ENCODE measurements around the gene HCFC1. TPM values are rescaled to one million over a fixed set of nuclear protein-coding genes. Genes with fewer than 3 reads are reported as not detected.

HCFC1 gene
- total RNA-seq, 2 donors from 2014 or later: 36.6 to 80.5 TPM

DNA sequence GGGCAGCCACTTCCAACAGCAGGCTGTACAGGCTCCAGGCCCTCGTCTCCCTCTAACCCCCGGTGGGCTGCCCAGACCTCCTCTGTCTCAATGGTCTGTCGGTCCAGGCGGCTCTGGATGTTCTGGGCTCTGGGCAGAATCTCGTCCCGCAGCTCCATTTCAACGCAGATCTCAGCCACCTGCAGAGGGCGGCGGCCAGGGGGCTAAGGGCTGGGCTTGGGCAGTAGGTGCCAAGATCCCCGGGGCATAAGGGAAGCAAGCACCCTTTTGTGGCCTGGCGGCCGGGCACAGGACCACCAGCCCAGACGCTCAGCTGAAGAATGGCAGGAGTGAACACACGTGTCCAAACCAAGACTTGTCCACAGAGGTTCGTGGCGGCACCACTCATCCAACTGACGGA is 57.9 kb downstream of the HCFC1 start:
- TF ChIP-seq, protein P1, sequence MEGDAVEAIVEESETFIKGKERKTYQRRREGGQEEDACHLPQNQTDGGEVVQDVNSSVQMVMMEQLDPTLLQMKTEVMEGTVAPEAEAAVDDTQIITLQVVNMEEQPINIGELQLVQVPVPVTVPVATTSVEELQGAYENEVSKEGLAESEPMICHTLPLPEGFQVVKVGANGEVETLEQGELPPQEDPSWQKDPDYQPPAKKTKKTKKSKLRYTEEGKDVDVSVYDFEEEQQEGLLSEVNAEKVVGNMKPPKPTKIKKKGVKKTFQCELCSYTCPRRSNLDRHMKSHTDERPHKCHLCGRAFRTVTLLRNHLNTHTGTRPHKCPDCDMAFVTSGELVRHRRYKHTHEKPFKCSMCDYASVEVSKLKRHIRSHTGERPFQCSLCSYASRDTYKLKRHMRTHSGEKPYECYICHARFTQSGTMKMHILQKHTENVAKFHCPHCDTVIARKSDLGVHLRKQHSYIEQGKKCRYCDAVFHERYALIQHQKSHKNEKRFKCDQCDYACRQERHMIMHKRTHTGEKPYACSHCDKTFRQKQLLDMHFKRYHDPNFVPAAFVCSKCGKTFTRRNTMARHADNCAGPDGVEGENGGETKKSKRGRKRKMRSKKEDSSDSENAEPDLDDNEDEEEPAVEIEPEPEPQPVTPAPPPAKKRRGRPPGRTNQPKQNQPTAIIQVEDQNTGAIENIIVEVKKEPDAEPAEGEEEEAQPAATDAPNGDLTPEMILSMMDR (IDR thresholded peaks at IDR 0.05): no peak
- intact Hi-C loops (cut with DNase I): no loop called here
- Histone ChIP-seq H3K9ac (ENCODE audit: low read depth in 2 of 2, low read length in 2 of 2) (no peak overlapping the region), H3K36me3 (no peaks in the 10 kb centered on the region), H3K27ac (no peak overlapping the region), H3K27me3 (no peaks in the 10 kb centered on the region), H3K4me3 (no peak overlapping the region), H3K4me1 (no peaks in the 10 kb centered on the region), H3K9me3 (no peaks in the 10 kb centered on the region)
- DNase-seq: no peak

DNA sequence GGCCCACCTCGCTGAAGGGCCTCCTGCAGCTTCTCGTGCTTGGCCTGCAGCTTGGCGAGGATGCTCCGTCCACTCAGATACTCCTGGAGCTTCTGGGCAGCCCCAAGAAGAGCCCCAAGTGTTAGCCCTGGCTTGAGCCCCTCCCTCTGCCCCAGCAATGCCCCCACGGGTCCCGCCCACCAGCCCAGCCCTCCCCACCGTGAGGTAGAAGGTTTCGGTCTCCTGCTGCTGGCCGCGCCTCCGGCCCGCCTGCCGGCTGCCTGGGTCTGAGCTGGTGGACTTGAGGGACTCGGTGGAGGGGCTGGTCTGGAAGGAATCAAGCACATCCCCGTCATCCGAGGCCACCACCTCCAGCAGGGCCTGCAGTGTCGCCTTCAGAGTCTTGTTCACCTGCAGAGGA is 58.4 kb downstream of the HCFC1 start:
- Histone ChIP-seq H3K9me3 (no peaks in the 10 kb centered on the region), H3K9ac (ENCODE audit: low read depth in 2 of 2, low read length in 2 of 2) (no peak overlapping the region), H3K4me3 (no peak overlapping the region), H3K36me3 (no peaks in the 10 kb centered on the region), H3K4me1 (no peaks in the 10 kb centered on the region), H3K27me3 (no peaks in the 10 kb centered on the region), H3K27ac (no peak overlapping the region)
- no peak for DNase-seq
- TF ChIP-seq, protein P1 (IDR thresholded peaks at IDR 0.05): no peak
- intact Hi-C loops (cut with DNase I): no loop called here

DNA sequence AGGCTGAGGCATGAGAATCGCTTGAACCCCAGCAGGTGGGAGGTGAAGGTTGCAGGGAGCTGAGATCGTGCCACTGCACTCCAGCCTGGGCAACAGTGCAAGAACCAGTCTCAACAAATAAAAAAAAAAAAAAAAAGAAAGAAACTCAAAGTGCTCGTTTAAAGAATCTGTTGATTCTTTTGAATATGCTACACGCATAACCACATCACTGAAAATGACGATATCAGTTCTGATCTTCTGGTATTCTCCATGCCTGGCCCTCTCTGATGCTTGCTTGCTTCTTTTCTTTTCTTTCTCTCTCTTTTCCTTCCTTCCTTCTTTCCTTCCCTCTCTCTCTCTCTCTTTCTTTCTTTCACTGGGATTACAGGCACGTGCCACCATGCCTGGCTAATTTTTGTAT is 59.8 kb downstream of the HCFC1 start:
- no peak overlapping the region for H3K4me3 ChIP-seq
- H3K9me3 ChIP-seq: no peaks in the 10 kb centered on the region
- H3K27me3 ChIP-seq: no peaks in the 10 kb centered on the region
- TF ChIP-seq, protein P1 (IDR thresholded peaks at IDR 0.05): no peak
- no peaks in the 10 kb centered on the region for H3K4me1 ChIP-seq
- H3K27ac ChIP-seq: no peak overlapping the region
- intact Hi-C loops (cut with DNase I): no loop called here
- DNase-seq: no peak
- H3K9ac ChIP-seq (ENCODE audit: low read depth in 2 of 2, low read length in 2 of 2): no peak overlapping the region
- no peaks in the 10 kb centered on the region for H3K36me3 ChIP-seq

DNA sequence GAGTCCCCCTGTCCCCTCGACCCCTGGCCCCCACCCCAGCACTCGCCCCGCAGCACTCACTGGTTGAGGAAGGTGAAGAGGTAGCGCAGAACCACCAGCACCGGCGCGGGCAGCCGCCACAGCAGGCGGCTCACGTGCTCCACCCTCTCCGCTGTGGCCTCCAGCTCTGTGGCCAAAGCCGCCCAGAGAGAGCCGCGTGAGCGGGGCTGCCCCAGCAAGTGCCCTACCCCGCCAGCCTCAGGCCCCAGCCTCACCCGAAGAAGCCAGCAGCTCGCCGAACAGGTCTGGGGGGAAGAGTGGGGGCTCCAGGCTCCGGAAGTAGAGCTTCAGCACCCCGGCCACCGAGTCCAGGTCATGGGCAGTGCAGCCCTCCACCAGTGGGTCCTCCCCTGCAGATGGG is 61.2 kb downstream of the HCFC1 start:
- Histone ChIP-seq H3K27ac (no peak overlapping the region), H3K4me1 (no peaks in the 10 kb centered on the region), H3K36me3 (no peaks in the 10 kb centered on the region), H3K4me3 (no peak overlapping the region), H3K9me3 (no peaks in the 10 kb centered on the region), H3K27me3 (no peaks in the 10 kb centered on the region), H3K9ac (ENCODE audit: low read depth in 2 of 2, low read length in 2 of 2) (no peak overlapping the region)
- no peak for DNase-seq
- intact Hi-C loops (cut with DNase I): no loop called here
- TF ChIP-seq, protein P1 (IDR thresholded peaks at IDR 0.05): no peak

DNA sequence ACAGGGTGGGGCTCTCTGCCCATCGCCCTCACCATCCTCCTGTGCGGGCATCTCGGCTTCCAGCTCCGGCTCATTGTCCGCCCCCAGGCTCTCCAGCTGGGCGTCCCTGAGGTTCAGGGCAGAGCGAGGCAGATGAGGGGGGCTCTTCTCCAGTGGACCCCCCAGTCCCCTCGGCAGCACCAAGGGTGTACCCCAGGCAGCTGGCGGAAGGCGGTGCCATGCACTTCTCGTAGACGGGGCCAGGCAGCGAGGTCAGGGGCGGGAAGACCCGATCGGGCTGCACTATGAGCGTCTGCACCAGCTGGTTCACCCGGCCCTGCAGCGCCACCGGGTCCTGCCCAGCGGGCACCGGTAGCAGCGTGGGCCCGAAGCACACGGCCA is 61.6 kb downstream of the HCFC1 start:
- Histone ChIP-seq H3K9me3 (no peaks in the 10 kb centered on the region), H3K27me3 (no peaks in the 10 kb centered on the region), H3K4me1 (no peaks in the 10 kb centered on the region), H3K4me3 (no peak overlapping the region), H3K27ac (no peak overlapping the region), H3K9ac (ENCODE audit: low read depth in 2 of 2, low read length in 2 of 2) (no peak overlapping the region), H3K36me3 (no peaks in the 10 kb centered on the region)
- TF ChIP-seq, protein P1 (IDR thresholded peaks at IDR 0.05): no peak
- no peak for DNase-seq
- intact Hi-C loops (cut with DNase I): no loop called here
